Measurements from ENCODE around the gene MAFB.

DNA sequence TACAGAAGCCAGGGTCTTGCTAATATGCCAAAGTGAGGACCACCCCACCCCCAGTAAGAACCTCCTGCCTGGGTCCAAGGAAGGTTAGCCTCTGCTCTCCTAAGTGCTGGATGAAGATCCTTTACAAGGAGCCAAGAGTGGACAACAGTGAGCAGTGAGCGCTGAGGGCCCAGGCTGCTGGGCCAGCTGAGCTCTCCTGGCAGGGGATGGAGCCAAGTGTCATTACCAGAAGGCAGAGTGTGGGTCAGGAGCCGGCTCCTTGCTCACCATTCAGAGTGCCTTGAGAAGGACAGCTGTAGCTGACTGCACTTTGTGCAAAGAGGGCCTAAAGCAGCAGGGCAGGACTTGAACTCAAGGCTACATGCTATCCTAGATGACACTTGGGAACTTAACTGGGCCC is 16.9 kb downstream of the MAFB start:
- TF ChIP-seq, protein P1, sequence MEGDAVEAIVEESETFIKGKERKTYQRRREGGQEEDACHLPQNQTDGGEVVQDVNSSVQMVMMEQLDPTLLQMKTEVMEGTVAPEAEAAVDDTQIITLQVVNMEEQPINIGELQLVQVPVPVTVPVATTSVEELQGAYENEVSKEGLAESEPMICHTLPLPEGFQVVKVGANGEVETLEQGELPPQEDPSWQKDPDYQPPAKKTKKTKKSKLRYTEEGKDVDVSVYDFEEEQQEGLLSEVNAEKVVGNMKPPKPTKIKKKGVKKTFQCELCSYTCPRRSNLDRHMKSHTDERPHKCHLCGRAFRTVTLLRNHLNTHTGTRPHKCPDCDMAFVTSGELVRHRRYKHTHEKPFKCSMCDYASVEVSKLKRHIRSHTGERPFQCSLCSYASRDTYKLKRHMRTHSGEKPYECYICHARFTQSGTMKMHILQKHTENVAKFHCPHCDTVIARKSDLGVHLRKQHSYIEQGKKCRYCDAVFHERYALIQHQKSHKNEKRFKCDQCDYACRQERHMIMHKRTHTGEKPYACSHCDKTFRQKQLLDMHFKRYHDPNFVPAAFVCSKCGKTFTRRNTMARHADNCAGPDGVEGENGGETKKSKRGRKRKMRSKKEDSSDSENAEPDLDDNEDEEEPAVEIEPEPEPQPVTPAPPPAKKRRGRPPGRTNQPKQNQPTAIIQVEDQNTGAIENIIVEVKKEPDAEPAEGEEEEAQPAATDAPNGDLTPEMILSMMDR (IDR thresholded peaks at IDR 0.05), result no peak
- TF ChIP-seq POLR2A (IDR thresholded peaks at IDR 0.05), result no peak
